A549 (cell line): Measurements from ENCODE around the gene C15orf62.

ENCODE experiments used
- CTCF ChIP-seq: fragments of >200 bp; sonication (Bioruptor Twin); formaldehyde crosslinking; IDR thresholded peaks from 3 replicates; pipeline ENCODE4 v1.5.1; 2016
- EHMT2 ChIP-seq: fragments of 200-600 bp; sonication (generic); IDR thresholded peaks from 2 replicates; pipeline ENCODE4 v1.6.1; 2016; ENCODE audit warnings: antibody characterized with exemption, low read depth, mild to moderate bottlenecking, moderate library complexity
- ELK1 ChIP-seq: fragments of 150-350 bp; IDR thresholded peaks from 2 replicates; pipeline ENCODE4 v1.6.1; 2014; ENCODE audit warnings: low read depth, mild to moderate bottlenecking, low read length
- EP300 ChIP-seq, 2 experiments: fragments of >200 bp; sonication (Bioruptor Twin); formaldehyde crosslinking; IDR thresholded peaks; 2 replicates in 1 of 2; 3 replicates in 1 of 2; pipeline ENCODE4 v1.6.1; 2016 to 2017
- ESRRA ChIP-seq: fragments of 150-350 bp; IDR thresholded peaks from 2 replicates; pipeline ENCODE4 v1.6.1; 2014; ENCODE audit warnings: mild to moderate bottlenecking, low read length, borderline replicate concordance
- HMGXB4 ChIP-seq: fragments of 250-450 bp; sonication (Bioruptor Pico); IDR thresholded peaks from 2 replicates; pipeline ENCODE4 v1.5.0; 2021; ENCODE audit warnings: mild to moderate bottlenecking, moderate library complexity, borderline replicate concordance
- JUN ChIP-seq, 2 experiments: fragments of >200 bp; sonication (Bioruptor Twin); formaldehyde crosslinking; IDR thresholded peaks; 2 replicates in 1 of 2; 3 replicates in 1 of 2; pipeline ENCODE4 v1.6.1; 2016 to 2017
- MYC ChIP-seq: IDR thresholded peaks from 2 replicates; pipeline ENCODE4 v1.6.1; 2012; ENCODE audit warnings: mild to moderate bottlenecking, inconsistent platforms, low read length, improper control_type of control experiment, borderline replicate concordance
- POLR2A ChIP-seq: IDR thresholded peaks from 2 replicates; pipeline ENCODE4 v1.6.1; 2012; ENCODE audit warnings: mild to moderate bottlenecking, low read length
- RAD21 ChIP-seq, 2 experiments: fragments of >200 bp in 1 of 2; sonication (Bioruptor Twin) in 1 of 2; formaldehyde crosslinking in 1 of 2; IDR thresholded peaks in 1 of 2; conservative IDR thresholded peaks in 1 of 2; 2 replicates in 1 of 2; 3 replicates in 1 of 2; pipeline ENCODE4 v1.6.1; 2012 to 2018; ENCODE audit warnings: inconsistent platforms in 1 of 2
- SMC3 ChIP-seq: fragments of >200 bp; sonication (Bioruptor Twin); formaldehyde crosslinking; IDR thresholded peaks from 3 replicates; pipeline ENCODE4 v1.6.1; 2018; ENCODE audit warnings: inconsistent platforms

- TF ChIP-seq CTCF (no peak), ESRRA (no peak), MYC (no peak), EHMT2 (no peak), SMC3 (no peak), POLR2A (no peak), HMGXB4 (CRISPR knock-in tag) (no peak), EP300 (IDR thresholded peaks at IDR 0.05) (no peak), RAD21 (conservative IDR thresholded peaks at IDR 0.05 in 1 of 2, IDR thresholded peaks at IDR 0.05 in 1 of 2) (no peak), ELK1 (no peak), JUN (IDR thresholded peaks at IDR 0.05) (no peak)
Measured at GRCh38 chr15:40796512-40796911, 26.7 kb downstream of the C15orf62 start.
